GM21367 (cell line): ENCODE results near the gene NCS1.

Experiments used
- ATAC-seq: cut with Tn5 transposase; IDR thresholded peaks from one replicate; pipeline ENCODE4 v1.9.1; 2021; ENCODE audit not compliant: unreplicated experiment

Gene NCS1

DNA sequence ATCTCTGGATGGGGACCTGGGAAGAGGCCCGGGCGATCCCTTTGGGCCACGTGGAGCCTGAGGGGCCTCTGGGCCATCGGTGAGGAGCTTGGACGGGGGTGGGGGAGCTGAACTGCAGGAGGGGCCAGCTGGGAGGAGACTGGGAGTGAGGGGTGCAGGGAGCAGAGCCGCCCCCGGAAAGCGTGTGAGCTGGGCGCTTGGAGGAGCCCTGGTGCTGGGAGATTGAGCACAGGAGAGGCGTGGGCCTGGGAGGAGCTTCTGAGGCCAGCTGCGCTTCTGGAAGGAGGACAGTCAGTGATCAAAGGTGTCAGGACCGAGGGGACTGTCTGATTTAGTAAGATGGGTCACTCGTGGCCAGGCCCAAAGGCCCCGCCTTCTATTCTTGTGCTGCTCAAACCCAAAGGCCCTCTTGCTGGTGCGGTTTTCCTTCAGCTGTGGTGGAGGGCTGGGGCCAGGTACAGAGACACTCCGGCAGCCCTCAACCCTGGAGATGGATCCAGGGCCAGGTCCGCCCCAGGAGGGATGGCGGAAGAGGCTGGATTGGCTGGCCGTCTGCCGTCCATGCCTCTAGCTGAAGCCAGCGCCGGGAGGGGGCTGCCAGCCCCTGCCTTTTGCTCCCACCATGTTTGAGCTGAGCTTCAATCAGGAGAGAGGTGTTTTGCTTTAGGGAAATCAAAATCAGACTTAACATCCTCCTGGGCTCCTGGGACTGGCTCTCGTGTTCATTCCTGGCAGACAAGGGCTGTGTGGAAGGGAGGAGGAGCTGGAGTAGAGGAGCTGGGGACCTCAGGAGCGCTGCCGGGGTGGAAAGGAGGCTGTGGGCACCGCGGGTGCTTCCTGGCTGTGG is 21.6 kb downstream of the NCS1 start:
- no peak for ATAC-seq

DNA sequence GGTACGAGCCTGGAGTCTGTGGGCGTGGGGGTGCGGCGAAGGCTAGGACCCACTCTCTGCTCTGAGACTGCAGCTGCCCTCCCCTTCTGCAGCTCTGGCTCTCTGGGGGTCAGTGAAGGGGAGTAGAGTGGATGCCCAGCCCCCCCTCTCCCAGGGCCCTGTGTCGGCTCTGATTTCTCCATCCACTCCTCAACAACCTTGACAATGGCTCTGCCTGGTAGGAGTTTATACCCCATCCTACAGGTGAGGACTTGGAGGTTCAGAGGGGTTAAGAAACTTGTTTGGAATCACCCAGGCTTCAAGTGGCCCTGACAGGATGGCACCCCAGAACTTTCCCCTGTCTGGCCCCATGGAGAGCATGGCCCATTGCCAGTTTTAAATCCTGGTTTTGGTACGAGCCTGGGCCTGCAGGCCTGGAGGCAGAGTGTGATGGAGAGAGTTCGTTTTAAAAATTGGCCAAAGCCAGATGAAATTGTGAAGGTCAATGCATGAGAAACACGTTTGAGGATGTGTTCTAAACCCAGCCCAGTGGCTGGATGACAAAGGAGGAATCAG is 22.3 kb downstream of the NCS1 start:
- ATAC-seq, result no peak

DNA sequence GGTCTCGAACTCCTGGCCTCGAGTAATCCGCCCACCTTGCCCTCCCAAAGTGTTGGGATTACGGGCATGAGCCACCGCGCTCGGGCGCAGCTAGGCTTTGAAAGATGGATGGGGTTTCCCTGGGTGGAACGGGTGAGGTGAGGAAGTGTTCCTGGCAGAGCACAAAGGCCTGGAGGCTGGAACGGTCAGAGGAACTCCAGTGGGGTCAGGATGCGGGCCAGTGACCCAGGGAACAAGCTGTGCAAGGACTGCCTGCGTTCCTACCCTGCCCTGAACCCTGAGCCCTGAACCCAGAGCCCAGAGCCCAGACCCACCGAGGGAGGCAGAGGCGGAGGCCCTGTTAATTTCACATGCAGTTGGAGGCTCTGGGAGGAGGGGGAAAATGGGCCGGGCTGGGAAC is 23.4 kb downstream of the NCS1 start:
- no peak for ATAC-seq

DNA sequence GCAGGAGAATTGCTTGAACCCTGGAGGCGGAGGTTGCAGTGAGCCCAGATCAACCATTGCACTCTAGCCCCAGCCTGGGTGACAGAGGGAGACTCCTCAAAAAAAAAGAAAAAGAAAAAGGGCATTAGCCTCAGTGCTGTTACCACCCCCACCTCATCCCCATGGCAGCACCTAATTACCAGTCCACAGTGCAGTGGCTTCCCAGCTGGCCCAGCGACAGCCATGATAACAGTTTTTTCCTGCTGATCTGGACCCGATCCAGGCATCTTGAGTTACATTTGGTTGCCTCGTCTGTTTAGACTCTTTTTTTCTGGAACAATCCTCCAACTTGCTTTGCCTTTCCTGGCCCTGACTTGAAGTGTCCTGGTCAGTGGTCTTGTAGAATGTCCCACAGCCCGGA is 24.4 kb downstream of the NCS1 start:
- no peak for ATAC-seq

DNA sequence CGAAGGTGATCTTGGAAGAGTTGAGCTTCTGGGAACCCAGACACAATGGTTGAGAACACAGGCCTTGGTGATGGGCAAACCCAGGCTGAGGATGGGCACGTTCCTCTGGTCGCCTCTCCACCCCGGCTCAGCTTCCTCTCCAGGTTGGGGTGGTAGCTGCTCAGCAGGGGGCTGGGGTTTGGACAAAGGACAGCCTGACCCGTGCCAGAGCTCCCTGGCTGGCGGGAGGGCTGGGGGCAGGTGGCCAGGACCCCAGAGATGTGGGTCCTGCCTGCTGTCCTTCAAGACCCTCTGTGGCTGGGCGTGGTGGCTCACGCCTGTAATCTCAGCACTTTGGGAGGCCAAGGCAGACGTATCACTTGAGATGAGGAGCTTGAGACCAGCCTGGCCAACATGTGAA is 25.2 kb downstream of the NCS1 start:
- ATAC-seq, result no peak

DNA sequence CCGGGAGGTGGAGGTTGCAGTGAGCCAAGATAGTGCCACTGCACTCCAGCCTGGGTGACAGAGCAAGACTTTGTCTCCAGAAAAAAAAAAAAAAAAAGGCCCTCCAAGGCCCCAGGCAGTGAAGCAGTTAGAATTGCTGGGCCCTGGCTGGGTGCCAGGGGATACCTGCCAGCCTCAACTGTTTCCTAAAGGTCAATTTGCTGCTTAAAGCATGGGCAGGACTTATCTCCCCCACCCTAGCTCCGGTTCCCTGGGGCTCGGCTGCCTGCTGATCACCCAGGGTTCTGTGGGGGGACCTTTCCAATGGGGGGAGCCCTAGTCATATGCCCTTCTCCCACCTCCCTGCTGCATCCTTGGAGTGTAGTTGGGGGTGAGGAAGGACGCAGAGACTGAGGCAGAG is 25.7 kb downstream of the NCS1 start:
- ATAC-seq, result no peak

DNA sequence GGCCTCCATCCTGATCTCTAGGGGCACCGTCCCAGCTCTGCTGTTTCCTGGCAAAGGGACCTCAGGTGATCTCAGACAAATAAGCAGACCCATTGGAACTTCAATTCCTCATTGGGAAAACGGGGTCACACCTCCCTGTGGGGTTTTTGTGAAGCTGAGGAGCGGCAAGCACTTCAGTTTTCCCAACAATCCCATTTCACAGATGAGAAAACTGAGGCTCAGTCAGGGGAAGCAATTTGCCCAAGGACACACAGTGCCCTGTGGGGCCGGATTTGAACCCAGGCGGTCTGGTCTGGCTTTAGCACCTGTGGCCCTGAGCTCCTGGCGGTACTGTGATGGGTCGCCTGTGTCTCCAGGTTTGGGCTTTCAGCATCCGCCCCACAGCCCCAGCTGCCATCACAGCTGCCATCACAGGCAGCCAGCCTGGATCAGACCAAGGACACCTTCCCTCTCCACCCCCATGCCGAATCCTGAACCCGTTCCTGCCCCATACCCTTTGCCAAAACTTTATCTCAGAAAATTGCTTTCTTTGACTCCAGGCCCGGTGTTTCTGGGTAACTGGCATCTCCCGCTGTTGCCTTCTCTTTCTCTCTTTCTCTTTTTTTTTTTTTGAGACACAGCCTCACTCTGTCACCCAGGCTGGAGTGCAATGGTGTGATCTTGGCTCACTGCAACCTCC is 26.4 kb downstream of the NCS1 start:
- no peak for ATAC-seq

DNA sequence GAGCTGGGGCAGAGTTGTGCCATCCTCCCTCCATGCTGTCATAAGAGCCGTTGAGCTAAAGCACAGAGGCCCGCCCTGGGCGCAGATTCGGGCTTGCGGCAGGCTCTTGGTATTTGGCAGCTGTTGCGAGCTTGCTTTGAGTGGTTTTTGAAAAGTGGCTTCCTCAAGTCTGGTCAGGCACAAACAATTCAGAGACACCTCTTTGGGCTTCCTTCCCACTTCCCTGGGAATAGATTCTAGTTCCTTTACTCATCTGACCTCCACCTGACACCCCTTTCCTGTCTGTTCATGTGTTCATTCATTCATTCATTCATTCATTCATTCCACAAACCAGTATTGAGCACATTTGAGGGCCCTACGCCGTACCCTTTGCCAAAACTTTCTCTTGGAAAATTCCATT is 27.4 kb downstream of the NCS1 start:
- no peak for ATAC-seq

DNA sequence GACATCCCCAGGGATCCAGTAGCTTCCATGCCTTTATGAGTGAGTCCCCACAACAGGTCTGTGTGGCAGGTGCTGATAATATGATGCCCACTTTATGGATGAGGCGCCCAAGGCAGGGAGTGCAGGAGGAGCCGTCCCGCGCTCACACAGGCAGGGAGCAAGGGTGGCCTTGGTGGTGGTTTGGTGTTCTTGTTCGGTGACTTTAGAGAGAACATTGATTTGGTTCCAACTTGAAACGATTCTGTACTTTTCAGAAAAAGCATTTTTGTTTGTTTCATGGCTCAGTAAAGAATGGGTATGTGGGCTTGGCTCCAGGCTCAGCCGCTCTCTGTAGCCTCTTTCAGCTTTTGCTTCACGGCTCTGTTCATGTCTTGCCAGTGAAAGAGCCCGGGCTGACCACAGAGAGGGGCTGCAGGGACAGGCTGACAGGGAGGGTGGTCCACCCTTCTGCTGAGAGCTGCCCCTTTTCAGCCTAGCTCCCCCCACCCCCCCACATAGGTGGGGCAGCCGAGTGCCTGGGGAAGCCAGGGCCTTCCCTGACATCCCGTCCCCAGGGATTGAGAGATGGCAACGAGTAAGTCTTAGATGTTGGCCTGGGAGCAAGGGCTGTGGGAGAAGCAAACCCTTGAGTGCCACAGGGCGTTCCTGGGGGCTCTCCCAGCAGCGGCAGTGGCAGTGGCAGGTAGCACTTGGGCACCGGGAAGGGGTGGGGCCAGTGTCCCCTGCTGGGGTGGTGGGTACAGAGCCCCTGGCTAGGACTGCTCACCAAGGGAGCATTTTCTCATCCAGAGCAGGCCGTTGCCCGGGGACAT is 28.0 kb downstream of the NCS1 start:
- ATAC-seq, result no peak

DNA sequence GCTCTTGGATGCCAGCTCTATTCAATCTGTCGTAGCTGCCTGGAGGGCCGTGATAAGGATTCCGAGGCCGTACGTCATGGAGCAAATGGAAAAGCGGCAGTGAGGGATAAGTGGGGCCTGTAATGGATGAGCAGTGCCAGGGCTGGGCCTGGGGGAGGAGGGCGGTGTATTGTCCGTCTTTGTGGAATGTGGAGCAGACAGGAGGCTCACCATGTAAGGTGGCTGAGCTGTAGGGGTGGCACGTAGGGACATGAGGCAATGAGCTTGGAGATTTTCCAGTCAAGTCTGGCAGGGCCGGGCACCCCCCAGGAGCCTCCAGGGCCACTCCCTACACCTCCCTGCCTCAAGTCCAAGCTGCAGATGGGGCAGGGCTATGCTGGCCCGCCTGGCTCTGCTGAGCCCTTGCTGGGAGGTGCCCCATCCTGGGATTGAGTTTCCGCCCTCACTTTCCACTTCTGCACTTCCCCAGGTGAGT is 29.2 kb downstream of the NCS1 start:
- no peak for ATAC-seq

DNA sequence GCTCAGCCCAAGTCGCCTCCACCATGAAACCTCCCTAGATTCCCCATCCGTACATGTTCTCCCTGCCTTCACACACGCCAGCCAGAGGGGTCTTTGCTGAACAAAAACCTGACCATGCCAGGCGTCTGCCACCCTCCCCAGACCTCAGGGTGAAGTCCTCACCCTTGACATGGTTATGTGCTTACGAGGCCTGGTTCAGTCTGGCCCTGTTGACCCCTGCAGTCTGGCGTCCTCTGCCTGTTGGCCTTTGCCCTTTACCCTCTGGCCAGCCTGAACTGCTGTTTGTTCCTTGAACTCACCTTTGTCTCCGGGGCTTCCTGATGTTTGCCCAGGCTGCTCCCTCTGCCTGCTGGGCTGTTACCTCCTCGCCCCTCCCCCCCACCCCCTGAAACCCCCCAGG is 29.8 kb downstream of the NCS1 start:
- ATAC-seq, result no peak

DNA sequence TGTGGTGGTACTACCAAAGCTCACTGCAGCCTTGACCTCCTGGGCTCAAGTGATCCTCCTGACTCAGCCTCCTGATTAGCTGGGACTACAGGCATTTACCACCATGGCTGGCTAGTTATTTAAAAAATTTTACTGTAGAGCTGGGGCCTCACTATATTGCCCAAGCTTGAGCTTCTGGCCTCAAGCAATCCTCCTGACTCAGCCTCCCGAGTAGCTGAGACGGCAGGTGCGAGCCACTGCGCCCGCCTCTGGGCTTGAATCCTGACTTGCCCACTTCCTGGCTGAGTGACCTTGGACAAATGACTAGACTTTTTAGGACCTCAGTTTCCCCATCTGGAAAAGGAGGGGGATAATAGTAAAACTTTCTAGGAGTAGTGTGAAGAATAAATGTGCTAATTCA is 32.1 kb downstream of the NCS1 start:
- ATAC-seq, result no peak

DNA sequence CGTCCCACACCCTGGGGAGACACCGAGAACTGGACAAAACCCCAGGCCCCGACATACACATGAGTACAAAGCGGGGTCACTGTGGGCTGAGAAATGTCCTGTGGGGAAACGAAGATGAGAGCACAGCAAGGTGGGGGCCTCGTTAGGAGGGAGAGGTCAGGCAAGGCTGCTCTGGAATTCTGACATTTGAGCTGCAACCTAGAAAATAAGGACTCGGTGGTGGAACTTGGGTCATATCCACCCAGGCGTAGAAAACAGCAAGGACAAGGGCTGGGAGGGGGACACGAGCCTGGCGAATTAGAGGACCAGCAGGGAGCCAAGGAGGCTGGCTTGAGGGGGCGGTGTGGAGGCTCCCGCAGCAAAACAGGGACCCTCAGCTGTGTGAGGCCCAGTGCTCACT is 32.8 kb downstream of the NCS1 start:
- no peak for ATAC-seq

DNA sequence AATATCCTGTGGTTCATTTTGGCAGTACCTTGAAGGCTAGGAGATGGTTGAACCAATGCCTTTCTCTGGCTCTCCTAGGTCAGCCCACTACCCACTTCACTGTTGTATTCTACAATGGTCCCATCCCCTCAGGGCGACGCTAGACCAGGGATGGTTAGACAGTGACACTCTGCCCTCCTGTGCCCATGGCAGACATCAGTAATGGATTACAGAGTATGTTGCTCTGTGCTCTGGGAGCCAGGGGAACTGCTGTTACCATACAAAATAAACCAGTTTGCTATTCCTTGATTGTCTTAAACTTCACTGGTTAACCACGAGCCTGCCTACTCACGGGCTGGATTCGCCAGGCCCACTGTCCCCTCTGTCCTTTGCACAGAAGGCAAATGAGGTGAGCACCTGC is 33.7 kb downstream of the NCS1 start:
- no peak for ATAC-seq

DNA sequence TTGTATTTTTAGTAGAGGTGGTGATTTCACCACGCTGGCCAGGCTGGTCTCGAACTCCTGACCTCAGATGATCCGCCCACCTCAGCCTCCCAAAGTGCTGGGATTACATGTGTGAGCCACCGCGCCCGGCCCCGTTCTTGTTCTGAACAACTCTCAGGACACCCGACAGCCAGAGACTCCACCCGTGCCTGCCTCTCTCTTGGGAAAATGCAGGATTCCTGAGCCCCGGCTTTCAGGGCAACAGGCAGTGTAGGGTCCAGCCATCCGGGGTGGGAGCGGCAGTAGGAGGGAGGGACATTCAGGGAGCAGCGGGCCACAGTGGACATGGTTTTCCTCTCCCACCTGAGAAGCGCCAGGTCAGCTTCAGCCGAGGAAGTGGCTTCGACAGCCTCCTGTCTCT is 34.4 kb downstream of the NCS1 start:
- no peak for ATAC-seq

DNA sequence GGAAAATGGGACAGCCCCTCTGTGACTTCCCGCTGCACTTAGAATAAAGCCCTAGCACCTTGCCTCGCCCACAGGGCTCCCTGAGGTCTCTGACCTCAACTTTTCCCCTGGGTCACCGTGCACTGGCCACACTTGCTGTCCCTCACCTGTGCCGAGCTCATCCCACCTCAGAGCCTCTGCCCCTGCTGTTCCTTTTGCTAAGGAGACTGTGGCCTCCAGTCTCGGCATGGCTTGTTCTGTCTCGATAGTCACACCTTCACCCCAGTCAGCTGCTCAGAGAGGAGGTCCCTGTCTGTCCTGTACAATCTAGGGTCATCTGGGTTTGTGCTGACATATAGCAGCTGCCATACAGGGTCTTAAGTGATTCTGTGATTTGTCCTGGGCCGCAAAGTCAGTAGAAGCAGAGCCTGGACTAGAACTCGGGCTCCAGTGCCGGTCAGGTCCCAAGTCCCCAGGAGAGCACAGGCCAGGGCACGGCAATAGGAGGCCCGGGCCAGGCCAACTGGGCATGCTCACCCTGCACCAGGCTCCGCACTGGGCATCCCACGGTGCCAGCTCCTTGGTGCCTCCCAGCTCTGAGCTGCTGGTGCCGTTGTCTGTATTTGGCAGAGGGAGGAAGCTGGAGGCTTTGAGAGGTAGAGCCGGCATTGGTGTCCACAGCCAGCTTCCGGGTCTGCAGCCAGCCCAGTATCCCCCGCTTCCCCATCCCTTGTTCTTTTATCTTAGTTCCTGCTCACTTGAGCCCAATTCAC is 35.2 kb downstream of the NCS1 start:
- no peak for ATAC-seq

DNA sequence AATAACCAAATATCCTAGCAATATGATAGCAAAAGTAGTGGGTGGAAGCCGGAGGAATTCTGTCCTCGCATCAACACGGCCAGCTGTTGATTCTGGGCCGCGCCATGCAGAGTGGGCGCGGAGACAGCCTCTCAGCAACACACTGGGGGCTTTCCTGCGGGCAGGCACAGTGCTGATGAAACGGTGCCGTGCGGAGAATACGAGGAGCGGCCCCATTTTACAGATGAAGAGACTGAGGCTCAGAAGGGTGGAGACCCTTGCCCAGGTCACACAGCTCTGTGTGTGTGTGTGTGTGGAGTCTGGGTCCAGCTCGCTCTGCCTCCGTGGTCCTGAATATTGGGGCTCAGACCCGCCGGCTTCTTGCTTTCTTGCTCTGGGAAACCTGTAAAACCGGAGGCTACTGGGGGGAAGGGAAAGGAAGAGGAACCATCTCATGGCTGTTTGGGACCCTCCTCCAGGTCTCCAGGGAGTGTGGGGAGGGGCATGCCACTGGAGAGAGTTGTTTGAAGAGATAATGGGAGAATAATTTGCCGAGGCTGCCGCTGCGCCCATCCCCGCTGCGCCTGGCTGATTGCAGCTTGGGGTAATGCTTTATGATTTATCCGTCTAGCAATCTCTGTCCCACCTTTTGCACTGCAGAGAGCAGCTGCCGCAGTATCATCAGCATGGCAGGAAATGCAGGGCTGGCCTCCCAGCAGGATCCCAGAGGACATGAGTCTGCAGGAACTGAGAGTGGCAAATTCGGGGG is 36.6 kb downstream of the NCS1 start:
- no peak for ATAC-seq

DNA sequence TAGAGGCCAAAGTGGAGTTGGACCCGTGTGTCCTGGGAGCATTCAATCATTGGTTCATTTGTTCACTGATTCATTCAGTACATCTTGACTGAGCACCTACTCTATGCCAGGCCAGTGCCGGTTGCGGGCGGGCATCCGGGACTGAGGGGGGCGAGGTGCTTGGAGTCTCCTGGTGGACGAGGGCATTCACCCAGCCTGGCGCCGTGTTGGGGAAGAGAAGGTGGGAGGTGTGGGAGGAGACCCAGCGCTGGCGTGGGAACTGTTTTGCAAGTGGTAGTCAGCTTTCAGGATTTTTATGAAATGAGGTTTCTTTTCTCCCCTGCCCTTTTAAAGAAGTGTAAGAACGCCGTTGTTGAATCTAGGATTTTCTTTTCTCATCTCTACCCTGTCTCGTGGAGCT is 37.2 kb downstream of the NCS1 start:
- ATAC-seq, result no peak

DNA sequence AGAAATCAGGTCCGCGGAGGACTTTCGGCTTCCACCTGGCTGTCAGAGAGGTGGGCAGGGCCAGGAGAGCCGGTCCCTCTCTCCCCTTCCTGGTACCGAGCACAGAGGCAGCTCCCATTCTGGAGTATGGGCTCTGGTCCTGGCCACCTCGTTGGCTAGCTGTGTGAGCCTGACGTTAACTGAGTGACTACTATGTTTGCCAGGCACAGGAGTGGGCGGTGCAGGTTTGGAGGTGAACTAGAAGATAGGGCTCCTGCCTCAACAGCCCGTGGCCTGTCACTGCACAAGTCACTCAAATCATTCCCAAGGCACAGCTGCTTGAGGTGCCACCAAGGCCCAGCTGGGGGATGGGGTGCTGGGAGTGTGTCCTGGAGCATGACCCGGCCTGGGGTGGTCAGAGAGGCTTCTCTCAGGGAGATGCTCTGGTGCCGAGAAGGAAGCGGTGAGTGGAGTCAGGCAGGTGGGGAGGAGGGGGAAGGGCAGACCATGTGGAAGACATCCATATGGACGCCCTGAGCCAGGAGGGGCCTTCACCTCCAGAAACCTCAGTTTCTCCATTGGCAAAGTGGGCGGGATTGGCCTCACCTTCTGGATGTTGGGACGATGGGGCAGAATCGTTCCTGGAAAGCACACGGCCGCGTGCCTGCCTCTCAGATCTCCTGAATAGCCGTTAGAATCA is 39.5 kb downstream of the NCS1 start:
- no peak for ATAC-seq
